H1 (cell line): ENCODE data around the gene LYRM4. TPM values are rescaled to one million over a fixed set of nuclear protein-coding genes. Genes with fewer than 3 reads are reported as not detected.

Experiments used
- CHD1 ChIP-seq: IDR thresholded peaks from 2 replicates; pipeline ENCODE4 v1.6.1; 2012; ENCODE audit warnings: low read depth, low read length, improper control_type of control experiment
- CHD7 ChIP-seq: fragments of 300-600 bp; sonication (generic); IDR thresholded peaks from 2 replicates; pipeline ENCODE4 v1.7.1; 2012; ENCODE audit warnings: low read length, moderate library complexity, mild to moderate bottlenecking, inconsistent platforms; ENCODE audit not compliant: insufficient replicate concordance
- polyA plus RNA-seq, 7 experiments: library from polyadenylated mRNA; depleted of rRNA in 3 of 7; stranded (reverse) in 5 of 7; unstranded in 2 of 7; fragments of >200 nt in 5 of 7; fragments of 200-250 nt in 2 of 7; gene quantifications; 1 replicate in 5 of 7; 2 replicates in 1 of 7; 4 replicates in 1 of 7; pipeline versions ENCODE4 v1.2.1 to v1.2.3, GENCODE V29; 2011 to 2013; ENCODE audit warnings: missing spikeins in 2 of 7, mixed read lengths in 2 of 7
- total RNA-seq: library from RNA; stranded (reverse); fragmentation: NEBNext Ultra II Directional; extraction: Animal tissue kit (Norgen Biotek cat#: 25700); gene quantifications from 2 replicates; pipeline ENCODE4 v1.2.1, GENCODE V29; 2021

Gene LYRM4
- total and polyA plus RNA-seq, 2 of the 8 experiments (the other 6 are each of a cell fraction or from before 2014, with no cell fraction given), result 56.6 to 62.8 TPM

- no peak for TF ChIP-seq CHD7
- no peak for TF ChIP-seq CHD1
- TF ChIP-seq, all 59 proteins: peak for 7
These were observed 175.0 kb downstream of the LYRM4 start (continued) for GRCh38 chr6:5085648-5086293.
